Spleen (tissue), 7 donors: ENCODE data around the gene GPR161.

Source experiments
- POLR2A ChIP-seq, 3 donors: fragments of 450-650 bp; IDR thresholded peaks; one replicate each; pipeline ENCODE4 v1.5.1; 2017; ENCODE audit warnings: antibody characterized with exemption in 3 of 3, mild to moderate bottlenecking in 1 of 3
- POLR2AphosphoS5 ChIP-seq, 3 donors: sonication (generic); formaldehyde crosslinking; IDR thresholded peaks; one replicate each; pipeline ENCODE4 v1.5.1; 2017; ENCODE audit warnings: antibody characterized with exemption in 3 of 3
- TF ChIP-seq, protein P1 (sequence below), 11 experiments: fragments of 200-600 bp in 7 of 11; fragments of 450-650 bp in 4 of 11; sonication (generic) in 4 of 11; IDR thresholded peaks in 8 of 11; conservative IDR thresholded peaks in 3 of 11; 1 replicate in 7 of 11; 2 replicates in 4 of 11; pipeline versions ENCODE4 v1.4.0 to v1.8.0; 2016 to 2021; ENCODE audit warnings: antibody characterized with exemption in 11 of 11, inconsistent platforms in 4 of 11, mild to moderate bottlenecking in 1 of 11
- donor health status: DM: no; HTN: no; CAD: no; lungs with moderate emphysema.
- donor health status: DM: no; HTN: no; CAD: no.
- donor health status: DM: no; HTN: no; CAD: no.

DNA sequence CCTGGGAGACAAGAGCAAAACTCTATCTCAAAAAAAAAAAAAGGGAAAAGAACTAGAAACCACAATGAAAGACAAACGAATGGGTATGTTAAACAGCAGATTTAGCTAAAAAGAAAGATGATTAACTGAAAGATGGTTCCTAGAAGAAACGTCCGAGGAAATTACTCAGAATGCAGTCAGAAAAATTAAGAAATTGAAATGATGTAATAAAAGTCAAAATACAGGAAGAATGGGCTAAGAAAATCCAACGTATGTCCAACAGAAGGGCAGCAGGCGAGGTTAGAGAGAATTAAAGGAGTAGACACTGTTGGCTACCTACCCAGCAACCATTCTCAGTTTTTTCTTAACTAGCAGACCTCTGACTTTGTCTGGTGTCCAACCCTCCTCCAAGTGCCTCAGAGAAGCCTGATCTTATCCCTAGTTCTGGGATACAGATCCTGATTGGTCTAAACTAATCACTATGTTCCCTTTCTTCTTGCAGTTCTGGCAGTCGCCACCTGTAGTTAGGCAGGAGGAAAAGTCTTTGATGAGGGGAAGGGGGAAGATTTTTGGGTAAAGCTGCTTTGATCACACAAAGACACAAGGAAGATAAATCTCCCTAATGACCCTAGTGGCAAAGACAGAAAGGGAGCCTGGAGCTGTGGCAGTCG, 25.7 kb downstream of the GPR161 start:
- TF ChIP-seq, protein P1, sequence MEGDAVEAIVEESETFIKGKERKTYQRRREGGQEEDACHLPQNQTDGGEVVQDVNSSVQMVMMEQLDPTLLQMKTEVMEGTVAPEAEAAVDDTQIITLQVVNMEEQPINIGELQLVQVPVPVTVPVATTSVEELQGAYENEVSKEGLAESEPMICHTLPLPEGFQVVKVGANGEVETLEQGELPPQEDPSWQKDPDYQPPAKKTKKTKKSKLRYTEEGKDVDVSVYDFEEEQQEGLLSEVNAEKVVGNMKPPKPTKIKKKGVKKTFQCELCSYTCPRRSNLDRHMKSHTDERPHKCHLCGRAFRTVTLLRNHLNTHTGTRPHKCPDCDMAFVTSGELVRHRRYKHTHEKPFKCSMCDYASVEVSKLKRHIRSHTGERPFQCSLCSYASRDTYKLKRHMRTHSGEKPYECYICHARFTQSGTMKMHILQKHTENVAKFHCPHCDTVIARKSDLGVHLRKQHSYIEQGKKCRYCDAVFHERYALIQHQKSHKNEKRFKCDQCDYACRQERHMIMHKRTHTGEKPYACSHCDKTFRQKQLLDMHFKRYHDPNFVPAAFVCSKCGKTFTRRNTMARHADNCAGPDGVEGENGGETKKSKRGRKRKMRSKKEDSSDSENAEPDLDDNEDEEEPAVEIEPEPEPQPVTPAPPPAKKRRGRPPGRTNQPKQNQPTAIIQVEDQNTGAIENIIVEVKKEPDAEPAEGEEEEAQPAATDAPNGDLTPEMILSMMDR (IDR thresholded peaks at IDR 0.05 in 8 of 11, conservative IDR thresholded peaks at IDR 0.05 in 3 of 11): no peak
- no peak for TF ChIP-seq POLR2A (IDR thresholded peaks at IDR 0.05)
- no peak for TF ChIP-seq POLR2AphosphoS5 (IDR thresholded peaks at IDR 0.05)
